GM19324 (cell line): ENCODE measurements around the gene HAND1.

Experiments
- ATAC-seq: cut with Tn5 transposase; IDR thresholded peaks from one replicate; pipeline ENCODE4 v1.9.1; 2021; ENCODE audit warnings: mild to moderate bottlenecking, moderate library complexity; ENCODE audit not compliant: unreplicated experiment, low FRiP score

Gene HAND1

GRCh38 chr5:154428208-154428607, 49.8 kb downstream of the HAND1 start:
- no peak for ATAC-seq
